ENCODE measurements around the gene AQP6. TPM values are rescaled to one million over a fixed set of nuclear protein-coding genes. Genes with fewer than 3 reads are reported as not detected.

AQP6 gene
- total and polyA plus RNA-seq, 2 donors (not counting 3 experiments of a cell fraction or from before 2014, with no cell fraction given) = 0.04 TPM; not detected in 1

DNA sequence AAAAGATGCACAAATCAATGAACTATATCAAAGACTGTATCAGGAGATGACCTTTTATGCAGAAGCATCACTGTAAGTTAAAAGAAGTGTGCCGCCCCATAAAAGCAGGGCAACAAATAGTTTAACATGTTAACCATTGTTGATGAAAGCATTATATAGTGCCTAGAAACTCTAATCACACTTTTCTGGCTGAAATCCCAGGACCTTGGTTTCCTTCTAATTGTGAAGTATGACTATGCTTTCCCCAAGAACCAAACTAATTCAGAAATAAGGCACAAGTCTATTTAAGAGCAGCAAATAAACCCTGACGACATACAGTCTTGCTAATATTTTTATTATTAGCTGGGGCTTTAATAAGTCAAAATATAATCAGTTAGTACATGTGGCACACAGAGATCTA, 30.8 kb downstream of the AQP6 start:
- CTCF ChIA-PET = interaction anchor here (1.0 to 2.2 kb wide), 8 partner anchors 9 to 58 kb away, joined by 3 to 7 read pairs (median 4); no protein-coding TSS in a partner anchor

More for the DNA sequence above, 30.8 kb downstream of the AQP6 start:
- H3K36me3 ChIP-seq (ENCODE audit: control insufficient read depth in 2 of 2, extremely low read depth in 1 of 2, insufficient read depth in 2 of 2, low read length in 2 of 2) = no peaks in the 10 kb centered on the region
- no peaks in the 10 kb centered on the region for H3K9me1 ChIP-seq (replicated peaks; ENCODE audit: control insufficient read depth, extremely low read depth, insufficient read depth, low read length)
- H3K4me3 ChIP-seq (replicated peaks in 1 of 3; ENCODE audit: insufficient read depth in 1 of 3, low read depth in 1 of 3, low read length in 3 of 3) = no peak overlapping the region
- no peak overlapping the region for H2AFZ ChIP-seq (ENCODE audit: low read depth, low read length)
- H4K20me1 ChIP-seq (replicated peaks; ENCODE audit: control insufficient read depth, extremely low read depth, insufficient read depth, low read length) = peaks cover 2% of the 10 kb centered on the region
- no peak overlapping the region for H3K4me2 ChIP-seq (ENCODE audit: insufficient read depth, low read length)
- POLR2A ChIA-PET = interaction anchor here (0.7 kb wide), 1 partner anchor 134 kb away, joined by 4 read pairs; no protein-coding TSS in a partner anchor
- dilution Hi-C loops (cut with MboI; ENCODE audit: extremely low pct_ligation_motif_present, low sequenced_read_pairs) (no loop called here), intact Hi-C loops (cut with micrococcal nuclease) (no loop called here)
- no peaks in the 10 kb centered on the region for H3K9me3 ChIP-seq (replicated peaks; ENCODE audit: control insufficient read depth, insufficient read depth, low read length)
- no peak overlapping the region for H3K9ac ChIP-seq (replicated peaks; ENCODE audit: extremely low read depth, insufficient read depth, low read length)
- peak; percentile 66 for FAIRE-seq
- H3K4me1 ChIP-seq (ENCODE audit: control insufficient read depth, extremely low read depth, insufficient read depth, low read length) = peaks cover 3% of the 10 kb centered on the region
- TF ChIP-seq CTCF (IDR thresholded peaks at IDR 0.05; ENCODE audit: extremely low read depth in 1 of 2, insufficient read depth in 1 of 2, low read depth in 1 of 2, low read length in 2 of 2) = no peak
- no peak for TF ChIP-seq GATA2 (IDR thresholded peaks at IDR 0.05; ENCODE audit: insufficient read depth, insufficient read length, low read depth, low read length)
- TF ChIP-seq EZH2 (IDR thresholded peaks at IDR 0.05; ENCODE audit: borderline replicate concordance, low read depth, low read length, severe bottlenecking) = no peak
- no peak for TF ChIP-seq POLR2AphosphoS5 (IDR thresholded peaks at IDR 0.05; ENCODE audit: insufficient read depth, low read depth, low read length)
- TF ChIP-seq POLR2A (IDR thresholded peaks at IDR 0.05; ENCODE audit: low read depth, low read length) = no peak
- no peak for TF ChIP-seq MYC (IDR thresholded peaks at IDR 0.05; ENCODE audit: low read depth, low read length)
- no peak for TF ChIP-seq FOS (IDR thresholded peaks at IDR 0.05; ENCODE audit: borderline replicate concordance, insufficient read depth, low read length)
- no peak for TF ChIP-seq JUN (IDR thresholded peaks at IDR 0.05; ENCODE audit: borderline replicate concordance, insufficient read depth, insufficient read length, low read depth)
- TF ChIP-seq, protein P1, sequence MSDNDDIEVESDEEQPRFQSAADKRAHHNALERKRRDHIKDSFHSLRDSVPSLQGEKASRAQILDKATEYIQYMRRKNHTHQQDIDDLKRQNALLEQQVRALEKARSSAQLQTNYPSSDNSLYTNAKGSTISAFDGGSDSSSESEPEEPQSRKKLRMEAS (IDR thresholded peaks at IDR 0.05; ENCODE audit: insufficient read depth, insufficient read length) = no peak
- no peaks in the 10 kb centered on the region for H3K27me3 ChIP-seq (ENCODE audit: control insufficient read depth in 2 of 2, insufficient read depth in 2 of 2, low read length in 2 of 2)
- DNase-seq (ENCODE audit: low read depth, low spot score) = peak; percentile 70
- H3K79me2 ChIP-seq (ENCODE audit: control insufficient read depth, insufficient read depth, low read length) = peaks cover 18% of the 10 kb centered on the region
- no TSS peak for BruUV-seq (replicated peaks)
- no peak overlapping the region for H3K27ac ChIP-seq (ENCODE audit: insufficient read depth, low read depth, low read length)

Data from endothelial cell of umbilical vein (primary cell).